PC-9 (cell line): ENCODE results near the gene MAEL.

Source experiments
- EZH2 ChIP-seq: fragments of 200-600 bp; sonication (generic); IDR thresholded peaks from 2 replicates; pipeline ENCODE4 v1.8.0; 2017; ENCODE audit warnings: antibody characterized with exemption, low read depth
- TF ChIP-seq, protein P1 (sequence below): fragments of 200-600 bp; sonication (generic); conservative IDR thresholded peaks from 2 replicates; pipeline ENCODE4 v1.6.1; 2017; ENCODE audit warnings: mixed run types, antibody characterized with exemption, mild to moderate bottlenecking, moderate library complexity

DNA sequence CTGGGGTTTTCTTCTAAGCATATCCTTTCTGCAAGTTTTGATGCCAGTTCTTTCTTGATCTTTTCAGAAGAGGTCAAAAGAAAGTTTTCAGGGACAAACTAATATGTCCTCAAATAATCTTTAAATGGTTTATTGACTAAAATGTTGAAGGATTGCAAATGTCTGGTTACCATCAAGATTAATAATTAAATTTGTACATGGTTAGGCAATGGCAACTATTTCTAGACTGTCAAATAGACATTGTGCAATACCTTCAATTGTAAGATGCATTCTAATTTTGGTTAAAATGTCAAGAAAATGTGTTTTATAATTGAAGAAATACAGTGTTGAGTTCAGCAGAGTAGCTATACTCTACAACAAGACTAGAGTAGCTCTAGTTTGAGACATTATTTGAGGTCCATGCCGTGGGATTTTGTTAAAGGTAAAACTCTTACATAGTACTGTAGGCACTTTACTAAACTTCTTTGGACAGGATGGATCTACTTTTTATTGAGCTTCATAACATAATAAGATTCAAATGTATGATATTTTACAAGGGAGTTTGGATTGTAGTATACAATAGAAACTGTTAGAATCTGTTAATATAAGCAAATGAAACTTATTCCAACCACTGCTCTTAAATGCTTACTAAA, 22.6 kb downstream of the MAEL start:
- TF ChIP-seq EZH2: no peak
- TF ChIP-seq, protein P1, sequence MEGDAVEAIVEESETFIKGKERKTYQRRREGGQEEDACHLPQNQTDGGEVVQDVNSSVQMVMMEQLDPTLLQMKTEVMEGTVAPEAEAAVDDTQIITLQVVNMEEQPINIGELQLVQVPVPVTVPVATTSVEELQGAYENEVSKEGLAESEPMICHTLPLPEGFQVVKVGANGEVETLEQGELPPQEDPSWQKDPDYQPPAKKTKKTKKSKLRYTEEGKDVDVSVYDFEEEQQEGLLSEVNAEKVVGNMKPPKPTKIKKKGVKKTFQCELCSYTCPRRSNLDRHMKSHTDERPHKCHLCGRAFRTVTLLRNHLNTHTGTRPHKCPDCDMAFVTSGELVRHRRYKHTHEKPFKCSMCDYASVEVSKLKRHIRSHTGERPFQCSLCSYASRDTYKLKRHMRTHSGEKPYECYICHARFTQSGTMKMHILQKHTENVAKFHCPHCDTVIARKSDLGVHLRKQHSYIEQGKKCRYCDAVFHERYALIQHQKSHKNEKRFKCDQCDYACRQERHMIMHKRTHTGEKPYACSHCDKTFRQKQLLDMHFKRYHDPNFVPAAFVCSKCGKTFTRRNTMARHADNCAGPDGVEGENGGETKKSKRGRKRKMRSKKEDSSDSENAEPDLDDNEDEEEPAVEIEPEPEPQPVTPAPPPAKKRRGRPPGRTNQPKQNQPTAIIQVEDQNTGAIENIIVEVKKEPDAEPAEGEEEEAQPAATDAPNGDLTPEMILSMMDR: no peak
